ENCODE measurements around the gene POU3F1.

Gene POU3F1

DNA sequence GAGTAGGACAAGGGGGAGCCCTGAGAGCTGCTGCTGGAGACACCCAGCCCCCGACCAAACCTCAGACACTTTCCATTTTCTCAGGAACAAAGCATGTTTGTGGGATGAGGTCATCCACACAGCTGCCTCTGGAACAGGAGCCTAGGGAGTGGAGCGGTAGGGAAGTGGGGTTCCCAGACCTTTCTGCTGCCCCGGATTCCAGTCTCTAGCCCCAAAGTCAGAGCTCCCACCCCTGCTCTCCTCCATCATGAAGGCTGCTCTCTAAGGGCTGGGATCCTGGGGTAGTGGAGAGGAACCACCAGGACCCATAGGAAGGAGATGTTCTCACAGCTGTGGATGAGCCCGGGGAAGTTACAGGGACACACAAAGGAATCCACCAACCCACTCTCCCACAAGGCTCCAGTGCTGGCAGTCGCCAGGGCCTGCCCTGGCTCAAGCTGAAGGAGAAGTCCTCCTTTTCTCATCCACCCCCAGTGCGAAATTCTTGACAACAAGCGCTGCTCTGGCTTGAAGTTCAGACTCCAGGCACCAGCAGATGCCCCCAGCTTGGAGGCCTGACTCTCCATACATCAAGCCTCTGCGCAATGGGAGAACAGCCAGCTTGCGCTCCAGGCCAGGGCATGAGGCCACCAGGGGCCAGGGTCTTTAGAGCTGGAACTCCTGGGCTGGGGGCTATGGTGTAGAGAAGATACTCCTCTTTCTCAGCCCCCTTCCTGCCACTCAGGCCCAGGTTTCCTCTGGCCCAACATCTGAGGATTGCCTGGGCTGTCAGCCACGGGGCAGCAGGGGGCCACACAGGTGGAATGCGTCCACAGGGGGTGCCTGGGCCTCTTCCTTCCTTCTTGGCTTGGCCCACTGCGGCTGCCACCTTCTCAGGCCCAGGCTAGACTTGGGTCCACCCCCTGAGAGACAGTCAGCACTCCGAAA is 45.8 kb downstream of the POU3F1 start:
- peak; percentile 34 for DNase-seq

DNA sequence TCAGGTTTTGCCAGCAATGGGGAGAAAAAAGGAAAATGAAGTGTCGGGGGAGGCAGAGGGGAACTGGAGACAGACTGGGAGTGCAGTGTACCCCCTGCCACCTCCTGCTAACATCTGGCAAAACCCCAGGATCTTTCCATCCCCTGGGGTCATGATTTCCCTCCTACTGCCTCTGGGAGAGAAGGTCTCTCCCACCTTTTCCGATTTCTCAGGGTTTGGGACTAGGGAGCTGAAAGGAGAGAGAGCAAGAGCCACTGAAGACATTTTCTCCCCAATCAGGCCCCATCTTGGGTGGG is 46.4 kb downstream of the POU3F1 start:
- no peak for DNase-seq

DNA sequence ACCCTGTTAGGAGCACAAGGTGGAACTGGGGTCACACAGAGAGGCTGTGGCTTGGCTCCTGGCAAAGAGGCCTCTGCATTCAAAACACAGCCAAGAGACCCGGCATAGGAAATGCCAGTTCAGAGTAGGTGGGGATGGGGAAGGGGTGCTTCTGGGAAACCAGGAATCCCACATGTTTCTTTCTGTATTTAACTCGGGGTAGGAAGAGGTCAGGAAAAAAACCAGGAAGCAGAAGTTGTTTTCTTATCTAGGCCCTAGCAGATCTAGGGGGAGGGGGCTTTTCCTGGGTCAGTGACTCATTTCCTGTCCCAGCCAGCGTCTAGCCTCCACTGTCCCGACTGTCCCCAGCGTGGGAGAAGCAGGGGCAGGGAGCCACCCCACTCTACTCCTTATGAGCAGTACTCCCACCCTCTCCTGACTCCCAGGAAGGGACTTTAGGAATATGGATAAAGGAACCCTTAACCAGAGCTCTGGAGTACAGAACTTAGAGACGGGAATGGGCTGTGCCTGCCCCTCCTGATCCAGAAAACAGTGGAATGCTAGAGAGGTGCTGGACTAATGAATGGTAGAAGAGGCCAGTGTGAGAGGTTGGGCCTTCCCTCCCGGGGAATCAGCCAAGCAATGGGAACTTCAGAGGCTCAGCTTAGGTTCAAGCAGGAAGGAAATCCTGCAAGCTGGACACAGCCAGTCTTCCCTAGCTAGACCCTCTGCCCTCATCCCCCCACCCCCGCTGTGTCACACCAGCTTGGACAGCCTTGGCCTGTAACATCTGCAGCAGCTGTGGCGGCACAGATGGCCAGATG is 47.0 kb downstream of the POU3F1 start:
- peak; percentile 67 for DNase-seq

DNA sequence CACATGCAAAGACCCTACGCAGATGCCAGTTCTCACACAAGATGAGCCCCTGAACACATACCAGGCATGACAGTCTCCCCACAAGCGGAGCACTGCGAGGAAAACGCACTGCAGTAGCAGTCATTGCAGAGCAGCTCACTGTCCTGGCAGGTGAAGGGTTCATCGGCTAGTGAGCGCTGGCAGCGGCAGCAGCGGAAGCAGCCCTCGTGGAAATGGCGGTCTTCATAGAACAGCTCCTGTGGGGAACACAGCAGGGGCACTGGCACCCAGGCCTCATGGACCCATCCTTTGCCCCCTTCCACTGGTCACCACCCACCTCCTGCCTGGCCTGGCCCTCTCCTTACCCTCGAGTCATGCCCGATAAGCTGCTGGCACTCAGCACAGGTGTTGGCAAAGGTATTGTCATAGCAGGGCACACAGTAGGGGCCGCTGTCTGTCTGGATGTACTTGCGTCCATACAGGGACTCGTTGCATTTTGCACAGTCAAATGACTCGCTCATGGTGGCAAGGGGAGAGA is 47.6 kb downstream of the POU3F1 start:
- DNase-seq, result no peak

- DNase-seq, result no peak
Measured at GRCh38 chr1:37998089-37998808, 48.3 kb downstream of the POU3F1 start.

- no peak for DNase-seq
Measured at GRCh38 chr1:37997256-37998088, 49.1 kb downstream of the POU3F1 start.

GRCh38 chr1:37995751-37996345 is 50.7 kb downstream of the POU3F1 start:
- DNase-seq, result no peak

DNA sequence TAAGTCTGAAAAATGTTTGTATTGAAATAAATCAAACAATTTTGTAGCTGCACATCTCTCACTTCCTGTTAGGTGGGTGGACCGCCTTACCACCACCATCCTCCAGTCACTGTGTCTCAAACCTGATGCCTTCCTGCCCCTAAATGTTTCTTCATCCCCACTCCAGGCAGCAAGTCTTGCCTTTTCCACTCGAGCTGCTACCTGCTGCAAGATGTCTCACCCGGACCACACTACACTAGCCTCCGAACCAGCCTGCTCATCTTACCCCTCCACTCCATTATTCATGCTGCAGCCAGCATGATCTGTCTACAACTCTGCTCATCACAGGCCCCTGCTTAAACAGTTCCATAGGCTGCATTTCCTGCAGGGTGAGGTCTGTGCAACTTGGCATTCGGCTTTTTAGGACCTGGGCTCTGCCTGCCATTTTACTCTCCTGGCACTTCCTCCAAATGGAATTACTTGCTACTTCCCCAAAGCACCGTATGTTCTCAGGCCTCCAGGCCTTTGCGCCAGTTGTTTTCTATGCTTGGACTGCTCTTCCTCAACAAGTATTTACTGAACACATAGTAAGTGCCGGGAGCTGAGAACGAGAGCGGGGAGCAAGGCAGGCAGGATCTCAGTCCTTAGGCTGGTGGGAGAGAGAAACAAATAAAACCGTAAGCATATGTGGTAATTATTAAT is 51.6 kb downstream of the POU3F1 start:
- no peak for DNase-seq

All from GDM1 (cell line).